GM12891 (cell line): ENCODE measurements around the gene MRPL20.
"Not testable (repeated sequence)": the region's sequence is repeated elsewhere in the genome, so short reads cannot be mapped to it uniquely, and the experiment has no call there.

ENCODE experiments used
- DNase-seq: peaks from one replicate; pipeline ENCODE4 v3.0.0; 2011; ENCODE audit warnings: low spot score; ENCODE audit not compliant: insufficient read length
- FAIRE-seq: peaks from 2 replicates; lab custom pipeline; 2011; peaks lifted over from hg19 to GRCh38; lab: Jason Lieb, UNC
- PAX5 ChIP-seq: IDR thresholded peaks from 2 replicates; pipeline ENCODE4 v1.6.1; 2011; ENCODE audit warnings: low read length, moderate library complexity, mild to moderate bottlenecking; ENCODE audit not compliant: insufficient read depth, severe bottlenecking
- POLR2A ChIP-seq: IDR thresholded peaks from 2 replicates; pipeline ENCODE4 v1.6.1; 2011; ENCODE audit warnings: low read depth, low read length, control low read depth
- POLR2AphosphoS5 ChIP-seq: IDR thresholded peaks from 2 replicates; pipeline ENCODE4 v1.6.1; 2011; ENCODE audit warnings: low read depth, low read length, control low read depth
- POU2F2 ChIP-seq: IDR thresholded peaks from 2 replicates; pipeline ENCODE4 v1.6.1; 2011; ENCODE audit warnings: low read depth, mild to moderate bottlenecking, control low read depth, low read length, moderate library complexity
- SPI1 ChIP-seq: IDR thresholded peaks from 2 replicates; pipeline ENCODE4 v1.6.1; 2011; ENCODE audit warnings: low read depth, low read length, control low read depth
- TAF1 ChIP-seq: IDR thresholded peaks from 2 replicates; pipeline ENCODE4 v1.6.1; 2011; ENCODE audit warnings: low read depth, low read length, control low read depth

The MRPL20 gene

GRCh38 chr1:1370771-1371300 lies 36.3 kb downstream of the MRPL20 start:
- TF ChIP-seq POU2F2: no peak
- no peak for TF ChIP-seq POLR2A
- no peak for TF ChIP-seq TAF1
- TF ChIP-seq PAX5: no peak
- TF ChIP-seq POLR2AphosphoS5: no peak
- no peak for TF ChIP-seq SPI1
- DNase-seq (no peak), FAIRE-seq (no peak)

- not testable (repeated sequence) for DNase-seq, FAIRE-seq
Measured at GRCh38 chr1:1370094-1370493, 37.0 kb downstream of the MRPL20 start.

GRCh38 chr1:1367315-1367714 lies 39.8 kb downstream of the MRPL20 start:
- TF ChIP-seq POLR2A: no peak
- no peak for TF ChIP-seq SPI1
- no peak for TF ChIP-seq TAF1
- TF ChIP-seq PAX5: no peak
- no peak for TF ChIP-seq POLR2AphosphoS5
- TF ChIP-seq POU2F2: no peak
- FAIRE-seq: no peak
- DNase-seq: no peak

- DNase-seq (no peak), FAIRE-seq (peak; percentile 50)
- no peak for TF ChIP-seq PAX5
- TF ChIP-seq TAF1: no peak
- TF ChIP-seq POLR2AphosphoS5: no peak
Measured at GRCh38 chr1:1366699-1367066, 40.4 kb downstream of the MRPL20 start.

- no peak for TF ChIP-seq PAX5
- TF ChIP-seq POLR2A: no peak
- no peak for TF ChIP-seq POLR2AphosphoS5
- no peak for TF ChIP-seq POU2F2
- no peak for TF ChIP-seq TAF1
- TF ChIP-seq SPI1: no peak
- FAIRE-seq: peak; percentile 80
- no peak for DNase-seq
Measured at GRCh38 chr1:1365875-1366698, 41.0 kb downstream of the MRPL20 start.

- TF ChIP-seq PAX5: no peak
- no peak for TF ChIP-seq TAF1
- TF ChIP-seq POU2F2: no peak
- no peak for TF ChIP-seq POLR2AphosphoS5
- TF ChIP-seq SPI1: no peak
- no peak for TF ChIP-seq POLR2A
- no peak for DNase-seq
- FAIRE-seq: no peak
Measured at GRCh38 chr1:1364266-1364665, 42.8 kb downstream of the MRPL20 start.

- FAIRE-seq: no peak
- TF ChIP-seq POLR2A: no peak
- TF ChIP-seq PAX5: no peak
- no peak for TF ChIP-seq POU2F2
- no peak for TF ChIP-seq SPI1
- no peak for TF ChIP-seq TAF1
- TF ChIP-seq POLR2AphosphoS5: no peak
- no peak for DNase-seq
Measured at GRCh38 chr1:1361982-1362423, 45.1 kb downstream of the MRPL20 start.

GRCh38 chr1:1361233-1361981 lies 45.7 kb downstream of the MRPL20 start:
- FAIRE-seq (no peak), DNase-seq (no peak)
- no peak for TF ChIP-seq POLR2A
- no peak for TF ChIP-seq POU2F2
- TF ChIP-seq TAF1: no peak
- TF ChIP-seq POLR2AphosphoS5: no peak

GRCh38 chr1:1360506-1361169 lies 46.5 kb downstream of the MRPL20 start:
- TF ChIP-seq POLR2A: no peak
- no peak for TF ChIP-seq PAX5
- TF ChIP-seq POU2F2: no peak
- no peak for TF ChIP-seq POLR2AphosphoS5
- no peak for TF ChIP-seq TAF1
- TF ChIP-seq SPI1: no peak
- FAIRE-seq: no peak
- DNase-seq: no peak
